CD4-positive, alpha-beta T cell treated with Interleukin-6 at 100 ng/mL for 8 hours (primary cell): ENCODE data around the gene TSPAN11.
"Not testable (repeated sequence)": the region's sequence is repeated elsewhere in the genome, so short reads cannot be mapped to it uniquely, and the experiment has no call there.

Experiments
- DNase-seq: peaks from one replicate; pipeline ENCODE4 v3.0.0-alpha.2; 2020; ENCODE audit warnings: mixed read lengths, low spot score

Gene TSPAN11

DNA sequence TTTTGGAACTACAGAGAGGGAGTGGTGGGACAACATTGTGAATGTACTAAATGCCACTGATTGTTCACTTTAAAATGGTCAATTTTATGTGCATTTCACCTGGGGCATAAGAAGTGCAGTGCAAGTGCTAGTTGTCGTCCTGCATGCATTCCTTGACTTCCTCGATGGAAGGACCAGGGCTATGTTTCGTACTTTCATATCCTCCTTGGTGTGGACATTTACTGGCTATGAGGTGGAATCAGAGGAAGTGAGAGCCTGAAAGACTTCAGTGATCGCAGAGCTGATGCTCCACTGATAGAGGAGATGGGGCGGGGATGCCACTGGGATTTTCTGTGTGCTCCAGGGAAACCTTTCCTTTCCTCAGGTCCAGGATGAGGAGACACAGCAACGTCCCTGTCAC, 93.0 kb downstream of the TSPAN11 start:
- DNase-seq = no peak

DNA sequence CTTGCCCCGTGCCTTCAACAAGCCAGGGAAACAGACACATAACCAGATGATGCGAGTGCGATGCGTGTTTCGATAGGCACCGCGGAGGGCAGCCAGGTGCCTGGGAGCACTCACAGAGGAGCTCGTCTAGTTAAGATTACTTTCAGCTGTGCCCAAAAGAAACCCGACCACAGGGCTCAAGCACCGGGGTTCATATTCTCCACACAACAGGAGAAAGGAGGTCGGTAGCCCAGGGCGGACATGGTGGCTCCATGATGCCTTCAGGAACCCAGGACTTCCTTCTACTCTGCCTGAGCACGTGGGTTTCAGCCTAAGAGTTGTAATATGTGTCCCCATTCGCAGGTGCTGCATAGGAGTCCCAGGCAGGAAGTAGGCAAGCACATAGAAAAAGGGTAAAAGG, 93.4 kb downstream of the TSPAN11 start:
- DNase-seq = no peak

GRCh38 chr12:31020385-31021166, 94.0 kb downstream of the TSPAN11 start:
- DNase-seq = no peak

GRCh38 chr12:31021181-31021580, 94.6 kb downstream of the TSPAN11 start:
- DNase-seq = no peak

- DNase-seq = no peak
Observed at GRCh38 chr12:31021809-31022494, 95.4 kb downstream of the TSPAN11 start.

- DNase-seq = no peak
Observed at GRCh38 chr12:31023271-31023724, 96.8 kb downstream of the TSPAN11 start.

- DNase-seq = no peak
Observed at GRCh38 chr12:31026202-31026601, 99.7 kb downstream of the TSPAN11 start.

GRCh38 chr12:31027006-31027405, 100.5 kb downstream of the TSPAN11 start:
- not testable (repeated sequence) for DNase-seq

DNA sequence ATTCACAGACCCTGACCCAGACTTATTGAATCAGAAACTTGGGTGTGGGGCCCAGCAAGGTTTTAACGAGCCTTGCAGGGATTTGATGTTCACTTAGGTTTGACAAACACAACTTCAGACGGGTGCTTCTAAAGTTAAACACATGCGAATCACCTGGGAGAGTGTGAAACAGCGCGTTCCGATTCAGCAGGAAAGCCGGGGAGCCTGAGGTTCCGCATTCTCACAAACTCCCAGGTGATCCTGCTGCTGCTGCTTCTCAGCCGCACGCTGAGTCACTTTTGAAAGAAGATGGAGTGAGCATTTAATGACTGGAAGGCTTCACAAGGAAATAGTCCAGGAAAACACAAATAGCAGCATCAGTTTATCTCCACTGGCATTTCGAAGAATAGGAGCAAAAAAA, 102.9 kb downstream of the TSPAN11 start:
- no peak for DNase-seq

GRCh38 chr12:31029916-31030562, 103.5 kb downstream of the TSPAN11 start:
- no peak for DNase-seq

DNA sequence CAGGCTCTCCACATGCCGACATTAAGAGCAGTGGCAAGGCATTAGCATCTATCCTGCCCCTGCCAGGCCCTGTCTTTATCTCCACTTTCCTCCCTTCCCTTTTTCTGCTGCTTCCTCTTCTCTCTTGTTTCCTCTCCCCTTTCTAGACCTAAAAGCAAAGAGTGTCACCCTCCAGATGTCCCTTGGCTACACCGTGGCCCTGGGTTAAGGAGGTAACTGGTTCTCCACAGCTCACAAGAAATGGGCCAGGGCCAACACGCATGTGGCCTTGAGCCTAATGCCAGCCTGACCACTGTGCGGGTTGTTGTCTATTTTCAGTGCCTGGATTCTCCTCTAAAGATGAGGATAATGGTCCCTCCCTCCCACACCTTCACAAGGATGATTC, 105.4 kb downstream of the TSPAN11 start:
- no peak for DNase-seq

DNA sequence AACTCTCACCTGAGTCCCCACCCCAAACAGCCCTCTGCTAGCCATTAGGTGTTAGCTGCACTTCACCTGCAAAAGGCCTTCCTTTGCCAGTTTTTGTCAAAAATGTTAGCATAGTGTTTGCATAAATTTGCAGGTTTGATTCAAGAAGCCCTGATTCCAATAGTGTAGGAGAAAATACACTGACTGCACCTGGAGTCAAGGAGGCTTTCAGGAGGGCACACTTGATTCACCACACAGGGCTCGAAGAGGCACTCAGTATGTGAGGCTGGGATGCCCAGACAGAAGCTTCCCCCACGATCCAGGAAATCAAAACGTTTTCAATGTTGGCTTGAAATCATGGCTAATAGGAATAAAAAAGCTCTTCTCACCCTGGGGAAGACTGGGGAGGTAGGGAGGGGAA, 106.6 kb downstream of the TSPAN11 start:
- no peak for DNase-seq

GRCh38 chr12:31033681-31034080, 107.1 kb downstream of the TSPAN11 start:
- no peak for DNase-seq

- DNase-seq = no peak
Observed at GRCh38 chr12:31034372-31034771, 107.8 kb downstream of the TSPAN11 start.

- no peak for DNase-seq
Observed at GRCh38 chr12:31035226-31035625, 108.7 kb downstream of the TSPAN11 start.

DNA sequence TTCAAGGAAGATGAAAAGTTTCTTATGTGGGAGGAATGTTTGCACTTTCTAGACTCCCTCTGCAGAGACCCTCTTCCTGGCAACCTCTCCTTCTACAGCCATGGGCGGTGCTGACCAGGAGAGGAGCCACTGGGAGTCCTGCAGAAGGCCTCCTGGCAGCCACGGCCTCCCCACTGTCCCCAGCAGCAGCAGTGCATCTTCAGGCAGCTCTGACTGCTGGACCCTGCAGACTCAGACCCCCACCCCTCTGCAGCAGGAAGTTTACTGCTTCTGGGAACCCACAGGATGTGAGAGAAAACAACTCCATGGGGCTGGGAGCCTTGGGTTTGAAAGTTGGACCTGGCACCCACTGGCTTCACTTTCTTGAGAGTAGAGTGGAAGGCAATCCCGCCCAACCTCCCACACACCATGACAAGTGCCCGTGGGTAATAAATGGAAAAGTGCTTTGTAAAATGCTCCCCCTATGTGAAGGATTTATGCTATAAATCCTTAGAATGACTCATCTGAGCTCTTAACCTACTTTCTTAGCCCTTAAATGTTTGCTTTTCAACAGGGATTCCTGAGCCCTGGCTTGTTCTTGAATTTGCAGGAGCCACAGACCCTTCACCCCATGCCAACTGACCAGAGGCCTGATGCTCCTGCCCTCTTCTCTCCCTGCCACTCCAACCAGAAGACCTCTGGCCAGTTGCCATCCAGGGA, 109.6 kb downstream of the TSPAN11 start:
- DNase-seq = no peak

GRCh38 chr12:31037028-31037427, 110.5 kb downstream of the TSPAN11 start:
- DNase-seq = no peak

DNA sequence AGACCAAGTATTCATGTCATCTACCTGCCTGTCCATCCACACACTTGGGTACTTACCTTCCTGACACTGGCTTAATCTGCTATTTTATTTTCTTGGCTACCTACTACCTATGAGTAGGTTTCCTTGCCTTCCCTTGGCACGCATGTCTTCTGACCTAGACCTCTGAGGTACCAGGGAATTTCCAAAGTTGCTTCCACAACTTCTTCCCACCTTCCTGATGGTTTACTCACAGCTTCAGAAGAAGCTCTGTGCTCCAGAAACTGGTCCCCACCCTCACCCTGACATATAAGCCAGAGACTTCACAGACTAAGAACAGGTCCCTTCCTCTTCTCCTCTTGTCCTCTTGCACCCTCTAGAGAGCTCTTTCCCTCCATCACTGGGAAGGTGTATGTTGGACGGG, 111.4 kb downstream of the TSPAN11 start:
- no peak for DNase-seq

DNA sequence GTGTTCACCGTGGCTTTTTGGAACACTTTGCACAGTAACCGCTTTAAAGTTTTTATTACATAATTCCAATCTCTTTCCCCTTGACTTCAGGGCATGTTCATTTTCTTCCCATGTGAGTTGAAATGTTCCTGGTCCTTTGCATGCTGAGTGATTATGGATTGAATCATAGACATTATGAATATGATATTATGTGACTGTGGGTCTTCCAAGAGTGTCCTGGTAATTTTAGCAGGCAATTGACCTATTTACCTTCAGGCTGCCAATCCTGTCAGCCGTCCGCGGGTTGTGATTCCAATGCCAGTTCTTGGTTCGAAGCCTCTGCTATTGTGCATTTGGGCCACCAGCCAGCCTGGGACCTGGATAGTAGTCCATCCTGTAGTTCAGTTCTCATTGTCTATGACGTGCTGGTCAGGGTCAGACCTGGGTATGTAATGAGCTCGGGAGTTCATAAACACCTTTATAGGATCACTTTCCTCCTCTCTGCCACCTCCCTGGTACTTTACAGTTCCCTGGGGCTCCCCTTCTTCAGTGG, 114.6 kb downstream of the TSPAN11 start:
- no peak for DNase-seq
